Thymus (tissue), 11 donors: ENCODE data around the gene SPC24. TPM values are rescaled to one million over a fixed set of nuclear protein-coding genes. Genes with fewer than 3 reads are reported as not detected.
"Not testable (repeated sequence)": the region's sequence is repeated elsewhere in the genome, so short reads cannot be mapped to it uniquely, and the experiment has no call there.

Experiments
- DNase-seq, 9 donors: peaks; one replicate each; pipeline ENCODE4 v3.0.0-alpha.2; 2013; ENCODE audit warnings: low spot score in 9 of 9, low read depth in 6 of 9, missing footprints in 1 of 9
- H3K27ac ChIP-seq, 2 donors: one replicate each; pipeline ENCODE4 v1.5.1; 2013; ENCODE audit warnings: control low read depth in 1 of 2, low read depth in 1 of 2, low read length in 1 of 2, mild to moderate bottlenecking in 1 of 2, moderate library complexity in 1 of 2
- H3K27me3 ChIP-seq, 2 donors: one replicate each; pipeline ENCODE4 v1.5.1; 2013; ENCODE audit warnings: low read length in 1 of 2; ENCODE audit not compliant: control insufficient read depth in 2 of 2, insufficient read depth in 1 of 2
- H3K36me3 ChIP-seq, 2 donors: one replicate each; pipeline ENCODE4 v1.5.1; 2013; ENCODE audit warnings: low read length in 1 of 2, mild to moderate bottlenecking in 1 of 2, moderate library complexity in 1 of 2; ENCODE audit not compliant: control insufficient read depth in 2 of 2, insufficient read depth in 2 of 2
- H3K4me1 ChIP-seq, 2 donors: one replicate each; pipeline ENCODE4 v1.5.1; 2013; ENCODE audit warnings: low read length in 2 of 2; ENCODE audit not compliant: control insufficient read depth in 2 of 2, insufficient read depth in 2 of 2
- H3K4me3 ChIP-seq, 2 donors: one replicate each; pipeline ENCODE4 v1.5.1; 2013; ENCODE audit warnings: low read length in 2 of 2, control low read depth in 1 of 2, mild to moderate bottlenecking in 1 of 2
- H3K9me3 ChIP-seq, 2 donors: one replicate each; pipeline ENCODE4 v1.5.1; 2013; ENCODE audit warnings: low read length in 1 of 2, mild to moderate bottlenecking in 1 of 2; ENCODE audit not compliant: control insufficient read depth in 2 of 2, insufficient read depth in 1 of 2
- WGBS: extraction: QIAGEN DNeasy Blood & Tissue Kit; methylation state at CpG from one replicate; pipeline ENCODE4 v1.1.7; 2013; 5-methylcytosine and 5-hydroxymethylcytosine counted together
- polyA plus RNA-seq: library from polyadenylated mRNA; stranded (reverse); fragments of 200-250 nt; gene quantifications from one replicate; pipeline ENCODE4 v1.2.3, GENCODE V29; 2013
- total RNA-seq: library from RNA; stranded (reverse); fragments of 120-200 nt; gene quantifications from one replicate; pipeline ENCODE4 v1.2.4, GENCODE V29; 2013
- donor health status: healthy.

SPC24 gene
- total and polyA plus RNA-seq, 2 donors = 4.0 to 46.1 TPM

DNA sequence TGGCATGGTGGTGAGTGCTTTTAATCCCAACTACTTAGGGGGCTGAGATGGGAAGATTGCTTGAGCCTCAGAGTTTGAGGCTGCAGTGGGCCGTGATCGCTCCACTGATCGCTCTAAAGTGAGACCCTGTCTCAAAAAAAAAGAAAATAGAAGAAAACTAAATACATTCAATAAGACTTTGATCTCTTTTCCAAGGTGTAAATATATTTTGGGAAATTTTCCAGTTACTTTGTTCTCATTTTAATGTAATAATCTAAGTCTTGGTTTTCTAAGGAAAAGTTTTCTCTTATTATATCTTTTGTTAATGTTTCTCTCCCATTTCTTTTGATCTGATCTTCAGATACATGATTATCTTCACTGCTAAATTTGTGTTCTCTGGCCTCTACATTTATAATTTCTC is 56.7 kb downstream of the SPC24 start:
- no peak for DNase-seq
- H3K4me1 ChIP-seq = peaks cover 0 to 23% of the 10 kb centered on the region in 2 donors
- no peak overlapping the region for H3K4me3 ChIP-seq
- no peak overlapping the region for H3K27ac ChIP-seq
- H3K36me3 ChIP-seq = peaks cover 12 to 68% of the 10 kb centered on the region in 2 donors
- 82% methylated on average over 3 of the region's 3 CpGs for WGBS
- no peaks in the 10 kb centered on the region for H3K27me3 ChIP-seq
- peaks cover 0 to 6% of the 10 kb centered on the region in 2 donors for H3K9me3 ChIP-seq

DNA sequence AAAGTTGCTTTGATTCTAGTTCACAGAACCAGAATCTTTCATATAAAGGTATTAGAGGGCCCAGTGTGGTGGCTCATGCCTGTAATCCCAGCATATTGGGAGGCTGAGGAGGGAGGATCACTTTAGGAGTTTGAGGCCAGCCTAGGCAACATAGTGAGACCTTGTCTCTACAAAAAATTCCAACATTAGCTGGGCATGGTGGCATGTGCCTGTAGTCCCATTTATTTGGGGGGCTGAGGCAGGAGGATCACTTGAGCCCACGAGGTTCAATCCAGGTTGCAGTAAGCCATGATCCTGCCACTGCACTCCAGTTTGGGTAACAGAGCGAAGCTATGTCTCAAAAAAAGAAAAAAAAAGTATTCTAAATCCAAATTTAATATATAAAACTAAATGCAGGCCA is 57.3 kb downstream of the SPC24 start:
- Histone ChIP-seq H3K9me3 (peaks cover 0 to 6% of the 10 kb centered on the region in 2 donors), H3K27ac (no peak overlapping the region), H3K4me3 (no peak overlapping the region), H3K4me1 (peaks cover 0 to 23% of the 10 kb centered on the region in 2 donors), H3K27me3 (no peaks in the 10 kb centered on the region), H3K36me3 (peaks cover 12 to 66% of the 10 kb centered on the region in 2 donors)
- 96% methylated on average over 2 of the region's 2 CpGs for WGBS
- no peak for DNase-seq

DNA sequence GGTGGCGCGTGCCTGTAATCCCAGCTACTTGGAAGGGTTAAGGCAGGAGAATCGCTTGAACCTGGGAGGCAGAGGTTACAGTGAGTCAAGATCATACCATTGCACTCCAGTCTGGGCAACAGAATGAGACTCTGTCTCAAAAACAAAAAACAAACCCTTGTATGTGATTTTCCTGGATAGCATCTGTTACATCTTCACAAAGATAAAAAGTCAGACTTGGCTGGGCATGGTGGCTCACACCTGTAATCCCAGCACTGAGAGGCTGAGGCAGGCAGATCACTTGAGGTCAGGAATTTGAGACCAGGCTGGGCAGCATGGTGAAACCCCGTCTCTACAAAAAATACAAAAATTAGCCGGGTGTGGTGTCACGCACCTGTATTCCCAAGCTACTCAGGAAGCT is 58.2 kb downstream of the SPC24 start:
- H3K27ac ChIP-seq, H3K9me3 ChIP-seq, H3K4me3 ChIP-seq, H3K27me3 ChIP-seq, DNase-seq: not testable (repeated sequence)
- H3K4me1 ChIP-seq = peaks cover 0 to 27% of the 10 kb centered on the region in 2 donors
- 97% methylated on average over 6 of the region's 6 CpGs for WGBS
- peaks cover 5 to 56% of the 10 kb centered on the region in 2 donors for H3K36me3 ChIP-seq

DNA sequence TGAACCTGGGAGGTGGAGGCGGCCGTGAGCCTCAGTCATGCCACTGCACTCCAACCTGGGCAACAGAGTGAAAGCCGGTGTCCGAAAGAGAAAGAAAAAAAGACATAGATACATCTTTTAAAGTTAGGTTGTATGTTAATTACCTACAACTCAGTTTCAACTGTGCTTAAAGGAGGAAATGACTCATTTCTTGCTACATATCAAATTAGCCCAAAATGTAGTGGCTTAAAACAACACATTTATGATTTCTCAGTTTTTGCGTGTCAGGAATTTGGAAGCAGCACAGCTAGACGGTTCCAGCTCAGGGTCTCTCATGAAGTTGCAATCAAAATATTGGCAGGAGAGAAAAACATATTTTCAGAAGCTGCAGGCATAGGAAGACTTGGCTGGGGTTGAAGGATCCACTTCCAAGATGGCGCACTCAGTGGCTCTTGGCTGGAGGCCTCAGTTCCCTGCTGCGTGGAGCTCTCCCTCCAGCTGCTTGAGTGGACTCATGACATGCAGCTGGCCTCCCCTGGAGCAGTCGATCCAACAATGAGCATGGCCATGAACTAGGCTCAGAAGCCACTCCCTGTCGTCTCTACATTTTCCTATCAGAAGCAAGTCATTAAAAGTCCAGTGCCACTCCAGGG is 59.3 kb downstream of the SPC24 start:
- peak in 1 of 9 donors; percentile 34 for DNase-seq
- Histone ChIP-seq H3K27me3 (no peaks in the 10 kb centered on the region), H3K36me3 (peaks cover 5 to 49% of the 10 kb centered on the region in 2 donors), H3K27ac (peak overlapping the region; percentile 64 to 93), H3K4me1 (peaks cover 4 to 37% of the 10 kb centered on the region in 2 donors), H3K4me3 (no peak overlapping the region), H3K9me3 (peaks cover 0 to 6% of the 10 kb centered on the region in 2 donors)
- WGBS = 86% methylated on average over 10 of the region's 10 CpGs

Other genes starting within 250 kb of the SPC24 start
- 28.8 TPM for gene YIPF2, start 227.1 kb downstream of the SPC24 start, total RNA-seq
- 40.2 TPM for gene YIPF2, start 227.1 kb downstream of the SPC24 start, polyA plus RNA-seq
- 23.6 TPM for gene TIMM29, start 227.0 kb downstream of the SPC24 start, total RNA-seq
- 24.0 TPM for gene TIMM29, start 227.0 kb downstream of the SPC24 start, polyA plus RNA-seq
- gene SMARCA4, start 194.8 kb downstream of the SPC24 start, total RNA-seq = 76.6 TPM
- 88.0 TPM for gene SMARCA4, start 194.8 kb downstream of the SPC24 start, polyA plus RNA-seq
- gene LDLR, start 66.3 kb downstream of the SPC24 start, total RNA-seq = 7.0 TPM
- 7.5 TPM for gene LDLR, start 66.3 kb downstream of the SPC24 start, polyA plus RNA-seq
- 12.3 TPM for gene KANK2, start 41.8 kb upstream of the SPC24 start, total RNA-seq
- 18.3 TPM for gene KANK2, start 41.8 kb upstream of the SPC24 start, polyA plus RNA-seq
- gene ANGPTL8, start 83.8 kb upstream of the SPC24 start, total RNA-seq = not detected
- 0.16 TPM for gene ANGPTL8, start 83.8 kb upstream of the SPC24 start, polyA plus RNA-seq
- 3.9 TPM for gene DOCK6, start 106.7 kb upstream of the SPC24 start, total RNA-seq
- gene DOCK6, start 106.7 kb upstream of the SPC24 start, polyA plus RNA-seq = 20.8 TPM
- not detected for gene TSPAN16, start 140.4 kb upstream of the SPC24 start, total RNA-seq
- not detected for gene TSPAN16, start 140.4 kb upstream of the SPC24 start, polyA plus RNA-seq
- gene RAB3D, start 183.9 kb upstream of the SPC24 start, total RNA-seq = 5.1 TPM
- gene RAB3D, start 183.9 kb upstream of the SPC24 start, polyA plus RNA-seq = 7.8 TPM
- 54.5 TPM for gene TMEM205, start 190.5 kb upstream of the SPC24 start, total RNA-seq
- gene TMEM205, start 190.5 kb upstream of the SPC24 start, polyA plus RNA-seq = 75.2 TPM
- gene CCDC159, start 190.7 kb upstream of the SPC24 start, total RNA-seq = 9.4 TPM
- 56.9 TPM for gene CCDC159, start 190.7 kb upstream of the SPC24 start, polyA plus RNA-seq
- gene PLPPR2, start 199.7 kb upstream of the SPC24 start, total RNA-seq = 1.3 TPM
- gene PLPPR2, start 199.7 kb upstream of the SPC24 start, polyA plus RNA-seq = 9.7 TPM
- 3.3 TPM for gene SWSAP1, start 218.9 kb upstream of the SPC24 start, total RNA-seq
- 5.9 TPM for gene SWSAP1, start 218.9 kb upstream of the SPC24 start, polyA plus RNA-seq
- gene EPOR, start 228.5 kb upstream of the SPC24 start, total RNA-seq = 3.1 TPM
- 5.0 TPM for gene EPOR, start 228.5 kb upstream of the SPC24 start, polyA plus RNA-seq